GM12878 (cell line): ENCODE measurements around the gene GPR62. TPM values are rescaled to one million over a fixed set of nuclear protein-coding genes. Genes with fewer than 3 reads are reported as not detected.

ENCODE experiments used
- ATAC-seq: fragments of 200-7000 bp; cut with Tn5 transposase; 3 replicates; pipeline ENCODE4 v1.9.1; 2020; ENCODE audit warnings: mild to moderate bottlenecking, moderate library complexity
- BruUV-seq: library from RNA; stranded (reverse); fragments of 400-500 nt; replicated peaks from 2 replicates; lab custom pipeline; 2021; lab: Mats Ljungman, UMichigan
- CTCF ChIA-PET: fragments of 300-600 bp; sonication (Branson Sonifier 250); formaldehyde crosslinking; extraction: SDS; loops from one replicate; lab custom pipeline; 2021; ENCODE audit warnings: inconsistent platforms; lab: Yijun Ruan, JAX
- POLR2A ChIA-PET: fragments of 350-600 bp; formaldehyde crosslinking; extraction: SDS; loops from one replicate; lab custom pipeline; 2021; ENCODE audit warnings: inconsistent platforms; lab: Charles Lee
- RAD21 ChIA-PET: fragments of 300-600 bp; sonication (Branson Sonifier 250); formaldehyde crosslinking; loops from one replicate; lab custom pipeline; 2023; ENCODE audit warnings: antibody characterized with exemption; ENCODE audit not compliant: unreplicated experiment; lab: Charles Lee
- SMC1A ChIA-PET: fragments of 300-600 bp; sonication (Branson Sonifier 250); formaldehyde crosslinking; loops from one replicate; lab custom pipeline; 2023; ENCODE audit not compliant: unreplicated experiment, uncharacterized antibody; lab: Charles Lee
- DNase-seq: peaks from one replicate; pipeline ENCODE4 v3.0.0-alpha.2; 2011; ENCODE audit warnings: low read depth, low spot score
- FAIRE-seq: peaks from 3 replicates; lab custom pipeline; 2011; peaks lifted over from hg19 to GRCh38; lab: Jason Lieb, UNC
- H2AFZ ChIP-seq: 2 replicates; pipeline ENCODE4 v1.6.0; 2011; ENCODE audit warnings: low read depth, low read length, control low read depth; ENCODE audit not compliant: control insufficient read depth
- H3K27ac ChIP-seq: 2 replicates; pipeline ENCODE4 v1.5.1; 2011; ENCODE audit warnings: control low read depth; ENCODE audit not compliant: control insufficient read depth, insufficient read depth
- H3K27me3 ChIP-seq, 2 experiments: replicated peaks in 1 of 2; 2 replicates each; pipeline versions ENCODE4 v1.6.0 to v1.6.1; 2011; ENCODE audit warnings: low read length in 1 of 2; ENCODE audit not compliant: control insufficient read depth in 2 of 2, insufficient read depth in 2 of 2
- H3K36me3 ChIP-seq, 2 experiments: 2 replicates each; pipeline ENCODE4 v1.5.1; 2011; ENCODE audit warnings: low read length in 1 of 2; ENCODE audit not compliant: control insufficient read depth in 2 of 2, insufficient read depth in 2 of 2
- H3K4me1 ChIP-seq: 2 replicates; pipeline ENCODE4 v1.6.1; 2011; ENCODE audit warnings: mild to moderate bottlenecking, low read length, moderate library complexity, mixed read lengths; ENCODE audit not compliant: control insufficient read depth, insufficient read depth
- H3K4me2 ChIP-seq: 2 replicates; pipeline ENCODE4 v1.6.0; 2011; ENCODE audit warnings: control low read depth; ENCODE audit not compliant: control insufficient read depth, insufficient read depth
- H3K4me3 ChIP-seq: fragments of 200-600 bp; sonication (generic); 2 replicates; pipeline ENCODE4 v1.5.1; 2016
- H3K79me2 ChIP-seq: 2 replicates; pipeline ENCODE4 v1.6.0; 2011; ENCODE audit warnings: low read length; ENCODE audit not compliant: control insufficient read depth, insufficient read depth
- H3K9ac ChIP-seq: 2 replicates; pipeline ENCODE4 v1.8.0; 2011; ENCODE audit warnings: low read length, control low read depth, mixed read lengths; ENCODE audit not compliant: control insufficient read depth, insufficient read depth
- H3K9me3 ChIP-seq: replicated peaks from 3 replicates; pipeline ENCODE4 v1.5.1; 2011; ENCODE audit warnings: mild to moderate bottlenecking, low read length; ENCODE audit not compliant: control insufficient read depth, insufficient read depth
- H4K20me1 ChIP-seq: 2 replicates; pipeline ENCODE4 v1.6.0; 2011; ENCODE audit not compliant: control insufficient read depth, insufficient read depth
- ATF3 ChIP-seq: IDR thresholded peaks from 2 replicates; pipeline ENCODE4 v1.6.1; 2011; ENCODE audit warnings: low read depth, mild to moderate bottlenecking, low read length, moderate library complexity, borderline replicate concordance; ENCODE audit errors: extremely low read depth
- DPF2 ChIP-seq: fragments of 450-650 bp; IDR thresholded peaks from 2 replicates; pipeline ENCODE4 v1.6.1; 2017; ENCODE audit warnings: mild to moderate bottlenecking
- EED ChIP-seq: sonication (generic); IDR thresholded peaks from 2 replicates; pipeline ENCODE4 v1.6.1; 2016; ENCODE audit warnings: antibody characterized with exemption, low read depth
- ESRRA ChIP-seq: IDR thresholded peaks from 2 replicates; pipeline ENCODE4 v1.6.1; 2012; ENCODE audit warnings: mild to moderate bottlenecking, low read length, improper control_type of control experiment
- HDGF ChIP-seq: fragments of 450-650 bp; IDR thresholded peaks from 2 replicates; pipeline ENCODE4 v1.6.1; 2016; ENCODE audit warnings: antibody characterized with exemption
- HSF1 ChIP-seq: fragments of 150-350 bp; IDR thresholded peaks from 2 replicates; pipeline ENCODE4 v1.6.1; 2014; ENCODE audit warnings: mild to moderate bottlenecking, low read depth, low read length
- MLLT1 ChIP-seq: fragments of 450-650 bp; IDR thresholded peaks from 2 replicates; pipeline ENCODE4 v1.6.1; 2016; ENCODE audit warnings: mild to moderate bottlenecking
- NBN ChIP-seq: fragments of 450-650 bp; IDR thresholded peaks from 2 replicates; pipeline ENCODE4 v1.6.1; 2016
- NR2C1 ChIP-seq: fragments of 450-650 bp; IDR thresholded peaks from 2 replicates; pipeline ENCODE4 v1.6.1; 2017; ENCODE audit warnings: antibody characterized with exemption, mild to moderate bottlenecking, moderate library complexity
- RB1 ChIP-seq: fragments of 450-650 bp; formaldehyde crosslinking; IDR thresholded peaks from 2 replicates; pipeline ENCODE4 v1.6.1; 2017; ENCODE audit warnings: mild to moderate bottlenecking, borderline replicate concordance
- SMAD5 ChIP-seq: IDR thresholded peaks from 2 replicates; pipeline ENCODE4 v1.6.1; 2016; ENCODE audit warnings: antibody characterized with exemption, low read depth
- SREBF2 ChIP-seq: IDR thresholded peaks from 2 replicates; pipeline ENCODE4 v1.6.1; 2012; ENCODE audit warnings: mild to moderate bottlenecking, low read length
- TAF1 ChIP-seq: IDR thresholded peaks from 2 replicates; pipeline ENCODE4 v1.6.1; 2011; ENCODE audit warnings: mild to moderate bottlenecking, low read depth, low read length, borderline replicate concordance
- USF2 ChIP-seq: IDR thresholded peaks from 2 replicates; pipeline ENCODE4 v1.6.1; 2011; ENCODE audit warnings: low read depth, low read length, improper control_type of control experiment, borderline replicate concordance
- YBX1 ChIP-seq: fragments of 450-650 bp; IDR thresholded peaks from 2 replicates; pipeline ENCODE4 v1.6.1; 2016; ENCODE audit warnings: antibody characterized with exemption
- ZZZ3 ChIP-seq: IDR thresholded peaks from 2 replicates; pipeline ENCODE4 v1.6.1; 2011; ENCODE audit warnings: low read depth; ENCODE audit not compliant: control insufficient read depth, insufficient read length
- WGBS: methylation state at CpG from one replicate; pipeline ENCODE4 v1.1.6; 2016; ENCODE audit warnings: low lambda C conversion rate; ENCODE audit not compliant: insufficient replicate concordance, insufficient coverage; ENCODE audit errors: missing lambda C conversion rate; 5-methylcytosine and 5-hydroxymethylcytosine counted together
- in situ Hi-C: fragments of 300-500 bp; cut with MboI; formaldehyde crosslinking; loops from 9 replicates; pipeline ENCODE4 v1.14.3; 2018; ENCODE audit warnings: mixed read lengths
- intact Hi-C: fragments of 100-400 bp; cut with micrococcal nuclease; formaldehyde crosslinking; loops from one replicate; pipeline ENCODE4 v1.14.2; 2022; ENCODE audit not compliant: unreplicated experiment
- polyA plus RNA-seq, 11 experiments: library from polyadenylated mRNA; depleted of rRNA in 4 of 11; unstranded in 6 of 11; stranded (reverse) in 5 of 11; fragments of >200 nt; fragmentation: Nextera tagmentation in 4 of 11; fragmentation: Illumina TruSeq in 1 of 11; extraction: Ambion mirVana in 4 of 11; extraction: Trizol in 1 of 11; gene quantifications; 1 replicate in 1 of 11; 2 replicates in 10 of 11; pipeline versions ENCODE4 v1.2.1 to v1.2.3, GENCODE V29; 2011 to 2016; ENCODE audit warnings: inconsistent platforms in 2 of 11, missing spikeins in 2 of 11, low read depth in 1 of 11
- total RNA-seq, 4 experiments: library from RNA; depleted of rRNA in 3 of 4; stranded (reverse); fragments of >200 nt in 3 of 4; fragmentation: Illumina TruSeq in 1 of 4; extraction: Trizol in 1 of 4; gene quantifications; 2 replicates each; pipeline versions ENCODE4 v1.2.1 to v1.2.3, GENCODE V29; 2013 to 2021

Gene GPR62
- total and polyA plus RNA-seq, 10 of the 15 experiments (the other 5 are each of a cell fraction or from before 2014, with no cell fraction given): not detected

GRCh38 chr3:51943451-51944391 lies 11.5 kb upstream of the GPR62 start:
- BruUV-seq: no TSS peak
- TF ChIP-seq SREBF2 (no peak), EED (no peak), ESRRA (no peak), YBX1 (no peak), ZZZ3 (no peak), NBN (no peak), RB1 (no peak), TAF1 (no peak), ATF3 (no peak), MLLT1 (no peak), USF2 (no peak), HDGF (no peak), HSF1 (no peak), DPF2 (no peak), NR2C1 (no peak), SMAD5 (no peak)

More at GRCh38 chr3:51943451-51944391, 11.5 kb upstream of the GPR62 start:
- Histone ChIP-seq H3K27ac (peak overlapping the region; percentile 98; the same call in 1 of the 2 replicates), H4K20me1 (no peaks in the 10 kb centered on the region), H2AFZ (no peak overlapping the region), H3K4me2 (peak overlapping the region; percentile 100), H3K9ac (peak overlapping the region; percentile 100; the same call in 1 of the 2 replicates), H3K4me1 (peaks cover 11% of the 10 kb centered on the region), H3K27me3 (no peaks in the 10 kb centered on the region), H3K4me3 (peak overlapping the region; percentile 79), H3K9me3 (no peaks in the 10 kb centered on the region), H3K36me3 (peaks cover 0 to 4% of the 10 kb centered on the region in 2 experiments; a peak in 2 of 4 replicates), H3K79me2 (peaks cover 32% of the 10 kb centered on the region)
- intact Hi-C loops: loop anchor here (2.0 kb wide), 1 partner anchor 53 kb away; no protein-coding TSS in a partner anchor
- in situ Hi-C loops: no loop called here
- ChIA-PET SMC1A (interaction anchor here (1.2 to 2.6 kb wide), 5 partner anchors 30 to 178 kb away, joined by 5 to 33 read pairs (median 8); partner anchors contain the start of genes ABHD14A, ABHD14B and ACY1), CTCF (interaction anchor here (0.7 to 4.8 kb wide), 14 partner anchors 8 to 201 kb away, joined by 3 to 79 read pairs (median 6); partner anchors contain the start of genes ABHD14A, ABHD14B, ACY1 and RPL29), RAD21 (interaction anchor here (0.6 to 4.2 kb wide), 10 partner anchors 25 to 211 kb away, joined by 3 to 34 read pairs (median 6); partner anchors contain the start of genes ABHD14B, ACY1, DUSP7 and POC1A), POLR2A (interaction anchor here (2.7 to 3.0 kb wide), 3 partner anchors 30 to 51 kb away, joined by 10 to 24 read pairs (median 14); partner anchors contain the start of genes ABHD14A, ABHD14B, ACY1 and RPL29)
- 94% methylated on average over 21 of the region's 21 CpGs for WGBS
- DNase-seq (no peak), FAIRE-seq (no peak), ATAC-seq (no peak)
